GM12878 (cell line): Measurements from ENCODE around the gene TMED1. TPM values are rescaled to one million over a fixed set of nuclear protein-coding genes. Genes with fewer than 3 reads are reported as not detected.

Experiments
- ATF3 ChIP-seq: IDR thresholded peaks from 2 replicates; pipeline ENCODE4 v1.6.1; 2011; ENCODE audit warnings: low read depth, mild to moderate bottlenecking, low read length, moderate library complexity, borderline replicate concordance; ENCODE audit errors: extremely low read depth
- BCL11A ChIP-seq: IDR thresholded peaks from 2 replicates; pipeline ENCODE4 v1.6.1; 2011; ENCODE audit warnings: low read depth, low read length
- CUX1 ChIP-seq: IDR thresholded peaks from 2 replicates; pipeline ENCODE4 v1.6.1; 2012; ENCODE audit warnings: improper control_type of control experiment, low read depth, low read length; ENCODE audit not compliant: insufficient replicate concordance
- E2F4 ChIP-seq: IDR thresholded peaks from 2 replicates; pipeline ENCODE4 v1.6.1; 2012; ENCODE audit warnings: low read depth, low read length, improper control_type of control experiment
- E4F1 ChIP-seq: fragments of 450-650 bp; IDR thresholded peaks from 2 replicates; pipeline ENCODE4 v1.6.1; 2018; ENCODE audit warnings: borderline replicate concordance, mild to moderate bottlenecking; ENCODE audit not compliant: partially characterized antibody
- EP300 ChIP-seq, 2 experiments: fragments of 150-350 bp in 1 of 2; IDR thresholded peaks; 2 replicates each; pipeline ENCODE4 v1.6.1; 2011 to 2012; ENCODE audit warnings: low read depth in 2 of 2, low read length in 2 of 2, borderline replicate concordance in 1 of 2, improper control_type of control experiment in 1 of 2, inconsistent platforms in 1 of 2; ENCODE audit not compliant: control insufficient read depth in 1 of 2
- JUNB ChIP-seq: IDR thresholded peaks from 2 replicates; pipeline ENCODE4 v1.6.1; 2016; ENCODE audit warnings: antibody characterized with exemption, mild to moderate bottlenecking
- NFYA ChIP-seq: IDR thresholded peaks from 2 replicates; pipeline ENCODE4 v1.6.1; 2011; ENCODE audit warnings: low read depth, mild to moderate bottlenecking, low read length, improper control_type of control experiment, borderline replicate concordance
- NR2C1 ChIP-seq: fragments of 450-650 bp; IDR thresholded peaks from 2 replicates; pipeline ENCODE4 v1.6.1; 2017; ENCODE audit warnings: antibody characterized with exemption, mild to moderate bottlenecking, moderate library complexity
- NRF1 ChIP-seq: conservative IDR thresholded peaks from 2 replicates; pipeline ENCODE4 v1.6.1; 2011; ENCODE audit warnings: mild to moderate bottlenecking, low read depth, low read length, improper control_type of control experiment
- SMAD5 ChIP-seq: IDR thresholded peaks from 2 replicates; pipeline ENCODE4 v1.6.1; 2016; ENCODE audit warnings: antibody characterized with exemption, low read depth
- SMARCA5 ChIP-seq: fragments of 450-650 bp; IDR thresholded peaks from 2 replicates; pipeline ENCODE4 v1.6.1; 2017; ENCODE audit warnings: mild to moderate bottlenecking
- STAT1 ChIP-seq: fragments of 450-650 bp; conservative IDR thresholded peaks from 2 replicates; pipeline ENCODE4 v1.6.1; 2014; ENCODE audit warnings: antibody characterized with exemption, mild to moderate bottlenecking
- TCF3 ChIP-seq: IDR thresholded peaks from 2 replicates; pipeline ENCODE4 v1.6.1; 2012; ENCODE audit warnings: low read depth, mild to moderate bottlenecking, low read length, borderline replicate concordance; ENCODE audit not compliant: insufficient read depth
- YY1 ChIP-seq: IDR thresholded peaks from 2 replicates; pipeline ENCODE4 v1.6.1; 2011; ENCODE audit warnings: low read depth, mild to moderate bottlenecking, low read length
- polyA plus RNA-seq, 11 experiments: library from polyadenylated mRNA; depleted of rRNA in 4 of 11; unstranded in 6 of 11; stranded (reverse) in 5 of 11; fragments of >200 nt; fragmentation: Nextera tagmentation in 4 of 11; fragmentation: Illumina TruSeq in 1 of 11; extraction: Ambion mirVana in 4 of 11; extraction: Trizol in 1 of 11; gene quantifications; 1 replicate in 1 of 11; 2 replicates in 10 of 11; pipeline versions ENCODE4 v1.2.1 to v1.2.3, GENCODE V29; 2011 to 2016; ENCODE audit warnings: inconsistent platforms in 2 of 11, missing spikeins in 2 of 11, low read depth in 1 of 11
- total RNA-seq, 4 experiments: library from RNA; depleted of rRNA in 3 of 4; stranded (reverse); fragments of >200 nt in 3 of 4; fragmentation: Illumina TruSeq in 1 of 4; extraction: Trizol in 1 of 4; gene quantifications; 2 replicates each; pipeline versions ENCODE4 v1.2.1 to v1.2.3, GENCODE V29; 2013 to 2021

Gene TMED1
- total and polyA plus RNA-seq, 10 of the 15 experiments (the other 5 are each of a cell fraction or from before 2014, with no cell fraction given): 0.60 to 23.1 (median 12.3) TPM

- TF ChIP-seq CUX1 (no peak), SMARCA5 (peak; percentile 94), NRF1 (no peak; the same call in 1 of the 2 replicates), STAT1 (0 out of 2 replicates have a peak, but pooled peaks have one; percentile 78), E2F4 (no peak), E4F1 (peak; percentile 65), EP300 (IDR thresholded peaks at IDR 0.05; ENCODE audit: borderline replicate concordance in 1 of 2, control insufficient read depth in 1 of 2, low read depth in 2 of 2, low read length in 2 of 2) (no peak), NFYA (no peak), SMAD5 (peak; percentile 59; the same call in 1 of the 2 replicates), YY1 (peak; percentile 86), ATF3 (no peak), TCF3 (no peak), BCL11A (no peak; the same call in 1 of the 2 replicates), JUNB (peak; percentile 6; the same call in 1 of the 2 replicates), NR2C1 (peak; percentile 57)
Observed at GRCh38 chr19:10835754-10836478, at the start of gene TMED1 (continued).
